Stimulated activated naive CD8-positive, alpha-beta T cell treated with anti-CD3 and anti-CD28 coated beads, Interleukin-15, Interleukin-2, amounts not matched to agents 100 ng/mL and 50 ng/mL, for 24 hours (primary cell): ENCODE results near the gene CACNA1I.

ENCODE experiments used
- H3K27ac Mint-ChIP-seq: one replicate; pipeline ENCODE4 v1.8.0; 2021; ENCODE audit warnings: mild to moderate bottlenecking, mixed read lengths
- H3K27me3 Mint-ChIP-seq: one replicate; pipeline ENCODE4 v1.8.0; 2021; ENCODE audit warnings: mixed read lengths
- H3K36me3 Mint-ChIP-seq: one replicate; pipeline ENCODE4 v1.8.0; 2021; ENCODE audit warnings: low read depth, mixed read lengths
- H3K4me1 Mint-ChIP-seq: one replicate; pipeline ENCODE4 v1.8.0; 2021; ENCODE audit warnings: low read depth, mixed read lengths
- H3K4me3 Mint-ChIP-seq: one replicate; pipeline ENCODE4 v1.8.0; 2021; ENCODE audit warnings: mild to moderate bottlenecking, mixed read lengths
- H3K9me3 Mint-ChIP-seq: one replicate; pipeline ENCODE4 v1.8.0; 2021; ENCODE audit warnings: mixed read lengths

Gene CACNA1I

DNA sequence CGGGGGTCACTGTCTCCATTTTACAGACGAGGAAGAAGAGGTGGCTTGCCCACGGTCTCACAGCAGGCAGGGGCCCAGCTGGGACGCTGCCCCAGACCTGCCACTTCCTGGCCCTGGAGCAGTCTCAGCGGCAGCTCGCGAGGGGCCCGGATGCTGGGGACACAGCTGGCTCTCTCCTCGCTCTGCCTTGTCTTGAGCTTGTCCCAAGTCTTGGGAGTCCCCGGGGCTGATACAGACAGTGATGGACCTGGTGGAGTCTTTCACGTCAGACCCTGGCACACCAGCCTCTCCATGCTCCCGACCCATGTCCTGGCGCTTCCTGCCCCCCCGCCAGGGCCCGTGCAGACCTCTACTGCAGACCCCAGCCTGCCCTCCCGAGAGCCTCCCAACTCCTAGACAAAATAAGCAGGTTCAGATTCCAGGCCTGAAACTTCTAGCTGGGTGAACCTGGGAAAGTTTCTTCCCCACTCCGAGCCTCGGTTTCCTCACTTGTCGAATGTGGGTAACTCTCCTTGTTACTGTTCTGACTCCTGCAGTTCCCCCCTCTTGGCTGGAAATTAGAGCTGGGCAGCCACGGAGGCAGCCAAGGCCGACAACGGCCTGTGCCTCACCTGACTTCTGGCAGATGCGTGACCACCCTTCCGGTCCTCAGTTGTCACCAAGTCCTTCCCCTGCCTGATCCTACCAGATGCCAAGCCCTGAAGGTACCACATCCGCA is 145.4 kb downstream of the CACNA1I start:
- peaks cover 3% of the 10 kb centered on the region for H3K27me3 Mint-ChIP-seq
- no peaks in the 10 kb centered on the region for H3K36me3 Mint-ChIP-seq
- no peak overlapping the region for H3K4me3 Mint-ChIP-seq
- H3K9me3 Mint-ChIP-seq: no peaks in the 10 kb centered on the region
- H3K4me1 Mint-ChIP-seq: no peaks in the 10 kb centered on the region
- H3K27ac Mint-ChIP-seq: no peak overlapping the region

DNA sequence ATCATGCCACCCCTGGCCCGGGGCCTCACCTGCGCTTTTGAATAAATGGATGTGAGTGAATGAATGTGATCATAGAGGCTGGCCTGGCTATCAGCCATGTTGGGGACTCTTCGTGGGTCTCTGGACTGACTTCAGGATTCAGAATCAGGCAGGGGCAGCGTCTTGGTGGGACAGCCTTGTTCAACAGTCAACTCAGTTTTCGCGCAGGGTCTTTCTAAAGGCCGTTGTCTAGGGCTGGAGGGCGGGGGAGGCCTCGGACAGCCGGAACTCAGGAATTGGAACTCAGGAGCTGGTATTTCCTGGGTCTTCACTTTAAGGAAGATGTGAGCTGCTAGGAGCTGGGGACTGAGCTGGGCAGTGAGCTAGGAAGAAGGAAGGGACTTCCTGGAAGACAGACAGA is 146.0 kb downstream of the CACNA1I start:
- Mint-ChIP-seq H3K36me3 (no peaks in the 10 kb centered on the region), H3K4me3 (no peak overlapping the region), H3K4me1 (no peaks in the 10 kb centered on the region), H3K27me3 (peaks cover 3% of the 10 kb centered on the region), H3K9me3 (no peaks in the 10 kb centered on the region), H3K27ac (no peak overlapping the region)

DNA sequence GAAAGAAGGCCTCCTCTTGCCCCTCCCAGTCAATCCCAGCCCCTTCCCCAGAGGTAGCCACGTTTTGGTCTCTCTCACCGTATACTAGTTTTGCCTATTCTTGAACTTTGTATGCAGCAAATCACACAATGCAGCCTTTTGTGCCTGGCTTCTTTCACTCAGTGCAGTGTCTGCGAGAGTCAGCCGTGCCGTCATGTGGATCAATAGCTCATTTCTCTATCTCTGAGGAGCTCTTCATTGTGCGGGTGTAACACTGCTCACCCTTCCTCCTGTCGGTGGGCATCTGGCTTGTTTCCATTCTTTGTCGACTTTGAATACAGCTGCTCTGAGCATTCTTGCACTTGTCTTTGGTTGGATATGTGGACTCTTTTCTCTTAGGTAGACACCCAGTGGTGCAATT is 146.5 kb downstream of the CACNA1I start:
- Mint-ChIP-seq H3K9me3 (no peaks in the 10 kb centered on the region), H3K4me3 (no peak overlapping the region), H3K27ac (no peak overlapping the region)

DNA sequence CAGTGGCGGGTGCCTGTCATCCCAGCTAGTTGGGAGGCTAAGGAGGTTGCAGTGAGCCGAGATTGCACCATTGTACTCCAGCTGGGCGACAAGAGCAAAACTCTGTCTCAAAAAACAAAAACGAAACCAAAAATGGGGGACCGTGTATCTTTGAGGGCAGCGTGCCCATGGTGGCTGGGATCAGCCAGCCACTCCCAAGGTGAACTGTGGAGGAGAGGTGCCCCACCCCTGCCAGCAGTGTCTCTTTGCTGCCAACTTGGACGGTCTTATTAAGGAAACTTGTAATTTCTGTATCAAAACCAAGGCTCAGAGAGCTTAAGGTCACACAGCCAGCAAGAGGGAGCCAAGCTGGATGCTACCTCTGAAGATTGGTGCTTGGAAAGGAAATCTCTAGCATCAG is 147.7 kb downstream of the CACNA1I start:
- H3K4me3 Mint-ChIP-seq: no peak overlapping the region

More for the DNA sequence above, 146.5 kb downstream of the CACNA1I start:
- Mint-ChIP-seq H3K27me3 (peaks cover 3% of the 10 kb centered on the region), H3K4me1 (no peaks in the 10 kb centered on the region), H3K36me3 (no peaks in the 10 kb centered on the region)

DNA sequence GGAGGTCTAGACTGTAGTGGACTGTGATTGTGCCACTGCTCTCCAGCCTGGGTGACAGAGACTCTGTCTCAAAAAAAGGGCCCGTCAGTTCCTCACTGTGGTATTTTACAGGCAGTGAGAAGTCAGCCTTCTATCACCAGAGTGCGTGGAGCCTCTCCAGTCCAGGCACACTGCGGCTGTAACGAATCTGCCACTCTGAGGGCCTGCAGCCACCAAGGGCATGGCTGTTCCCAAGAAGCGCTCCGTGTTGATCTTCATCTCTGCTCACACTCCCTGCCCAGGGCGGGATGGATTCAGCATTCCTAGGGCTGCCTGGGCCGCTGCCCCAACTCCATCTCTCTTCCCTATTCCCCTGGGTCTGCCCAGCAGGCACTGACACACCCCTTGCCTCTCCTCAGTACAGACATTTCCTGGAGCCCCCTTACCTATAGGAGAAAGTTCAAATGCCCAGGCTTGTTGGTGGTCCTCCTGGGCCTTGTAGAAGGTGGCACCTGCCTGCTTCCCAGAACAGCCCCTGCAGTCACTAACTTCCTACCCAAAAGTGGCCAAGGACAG is 148.4 kb downstream of the CACNA1I start:
- no peaks in the 10 kb centered on the region for H3K4me1 Mint-ChIP-seq

More for the DNA sequence above, 147.7 kb downstream of the CACNA1I start:
- peaks cover 3% of the 10 kb centered on the region for H3K27me3 Mint-ChIP-seq
- no peaks in the 10 kb centered on the region for H3K4me1 Mint-ChIP-seq
- no peaks in the 10 kb centered on the region for H3K36me3 Mint-ChIP-seq
- H3K9me3 Mint-ChIP-seq: no peaks in the 10 kb centered on the region
- H3K27ac Mint-ChIP-seq: no peak overlapping the region

DNA sequence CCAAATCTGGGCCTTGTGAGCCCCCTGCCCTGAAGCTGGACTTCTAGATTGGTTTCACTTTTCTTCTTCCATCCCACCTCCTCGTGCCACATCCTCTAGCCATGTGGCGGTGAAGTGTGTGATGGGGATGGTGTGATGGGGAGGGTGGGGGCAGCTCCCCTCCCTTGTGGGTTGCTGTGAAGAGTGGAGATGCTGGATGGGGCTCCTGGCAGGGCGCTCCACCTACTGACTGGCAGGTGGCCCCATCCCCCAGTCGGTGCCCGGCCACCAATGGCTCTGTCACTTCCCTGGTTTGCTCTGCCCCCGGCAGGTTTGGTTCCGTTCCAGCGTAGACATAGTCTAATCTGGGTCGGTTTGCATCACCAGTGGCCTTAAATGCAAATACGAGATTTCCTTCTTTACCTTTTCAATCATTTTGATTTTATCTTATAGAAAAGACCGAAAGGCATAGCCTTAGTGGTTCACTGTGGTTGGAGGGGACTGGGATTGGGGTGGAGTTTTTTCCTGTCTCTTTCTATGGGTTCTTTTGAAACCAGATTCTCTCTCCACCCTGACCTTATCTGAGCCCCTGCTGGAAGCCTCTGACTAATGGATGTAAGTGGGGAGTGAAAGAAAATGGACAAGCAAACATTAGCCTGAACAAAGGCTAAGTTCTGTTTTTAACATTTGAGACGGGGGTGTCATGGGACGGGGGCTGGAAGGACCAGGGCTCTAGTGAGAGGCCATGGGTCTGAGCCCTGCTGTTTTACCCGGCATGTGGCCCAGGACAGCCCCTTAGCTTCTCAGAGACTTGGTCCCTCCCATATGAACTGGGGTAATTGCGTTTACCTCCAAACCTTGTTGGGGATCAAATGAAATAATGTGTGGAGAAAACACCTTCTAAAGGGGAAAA is 149.3 kb downstream of the CACNA1I start:
- H3K4me1 Mint-ChIP-seq: no peaks in the 10 kb centered on the region
- H3K4me3 Mint-ChIP-seq: no peak overlapping the region
- peaks cover 3% of the 10 kb centered on the region for H3K27me3 Mint-ChIP-seq
- H3K27ac Mint-ChIP-seq: no peak overlapping the region
- H3K36me3 Mint-ChIP-seq: no peaks in the 10 kb centered on the region
- no peaks in the 10 kb centered on the region for H3K9me3 Mint-ChIP-seq

More for the DNA sequence above, 148.4 kb downstream of the CACNA1I start:
- Mint-ChIP-seq H3K9me3 (no peaks in the 10 kb centered on the region), H3K27ac (no peak overlapping the region), H3K36me3 (no peaks in the 10 kb centered on the region), H3K4me3 (no peak overlapping the region), H3K27me3 (peaks cover 3% of the 10 kb centered on the region)

DNA sequence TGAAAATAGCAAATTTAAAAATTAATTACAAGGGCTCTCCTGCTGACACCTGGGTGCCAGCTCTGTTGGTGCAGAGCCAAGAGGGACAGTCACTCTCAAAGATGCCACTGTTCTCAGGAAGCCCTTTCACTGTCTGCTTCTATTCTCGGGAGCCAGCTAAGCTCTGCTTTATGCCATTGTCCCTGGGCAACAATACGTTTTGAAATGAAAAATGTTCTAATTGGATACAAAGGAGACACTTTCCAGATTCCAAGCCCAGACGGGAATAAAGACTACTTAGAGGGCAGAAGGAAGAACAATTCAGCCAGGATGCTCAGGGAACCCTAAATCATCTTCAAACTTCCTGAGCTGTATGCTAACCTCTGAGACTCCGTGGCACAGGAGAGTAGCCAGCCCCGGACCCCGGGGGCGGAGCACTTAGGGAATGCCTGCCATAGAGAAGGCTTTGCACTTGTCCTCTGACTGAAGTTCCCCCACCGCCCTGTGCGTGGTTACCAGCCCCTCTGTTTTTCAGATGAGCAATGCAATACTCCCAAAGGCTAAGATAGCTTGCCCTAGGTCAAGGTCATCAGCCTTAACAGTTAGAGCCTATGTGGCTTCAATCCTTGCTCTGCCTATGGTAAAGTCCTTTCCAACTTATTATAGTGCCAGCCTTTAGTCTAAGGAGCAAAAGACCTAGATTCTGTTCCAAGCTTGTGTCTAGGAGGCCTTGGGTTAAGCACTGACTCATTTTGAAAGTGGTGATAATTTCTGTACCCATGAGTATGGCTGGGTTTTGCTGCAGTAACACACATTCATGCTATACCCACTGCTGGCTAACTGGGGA is 150.9 kb downstream of the CACNA1I start:
- no peak overlapping the region for H3K27ac Mint-ChIP-seq
- no peaks in the 10 kb centered on the region for H3K4me1 Mint-ChIP-seq
- H3K4me3 Mint-ChIP-seq: no peak overlapping the region
- no peaks in the 10 kb centered on the region for H3K9me3 Mint-ChIP-seq
- peaks cover 4% of the 10 kb centered on the region for H3K27me3 Mint-ChIP-seq
- H3K36me3 Mint-ChIP-seq: no peaks in the 10 kb centered on the region

DNA sequence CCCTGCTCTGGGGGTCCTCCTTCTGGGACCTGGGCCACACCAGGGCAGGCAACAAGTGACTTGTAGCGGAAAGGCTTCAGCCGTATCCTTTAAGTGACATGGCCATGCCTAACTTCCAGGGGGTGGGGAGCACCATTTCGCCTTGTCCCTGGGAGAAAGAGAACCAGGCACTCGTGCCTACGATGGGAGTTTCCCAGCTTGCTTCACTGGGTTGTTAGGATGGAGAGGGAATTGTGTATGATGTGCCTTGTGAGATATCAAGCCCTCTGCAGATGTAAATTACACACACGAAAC is 151.4 kb downstream of the CACNA1I start:
- no peaks in the 10 kb centered on the region for H3K4me1 Mint-ChIP-seq
- H3K9me3 Mint-ChIP-seq: no peaks in the 10 kb centered on the region
- no peaks in the 10 kb centered on the region for H3K36me3 Mint-ChIP-seq
- no peak overlapping the region for H3K4me3 Mint-ChIP-seq
- no peak overlapping the region for H3K27ac Mint-ChIP-seq
- peaks cover 7% of the 10 kb centered on the region for H3K27me3 Mint-ChIP-seq

DNA sequence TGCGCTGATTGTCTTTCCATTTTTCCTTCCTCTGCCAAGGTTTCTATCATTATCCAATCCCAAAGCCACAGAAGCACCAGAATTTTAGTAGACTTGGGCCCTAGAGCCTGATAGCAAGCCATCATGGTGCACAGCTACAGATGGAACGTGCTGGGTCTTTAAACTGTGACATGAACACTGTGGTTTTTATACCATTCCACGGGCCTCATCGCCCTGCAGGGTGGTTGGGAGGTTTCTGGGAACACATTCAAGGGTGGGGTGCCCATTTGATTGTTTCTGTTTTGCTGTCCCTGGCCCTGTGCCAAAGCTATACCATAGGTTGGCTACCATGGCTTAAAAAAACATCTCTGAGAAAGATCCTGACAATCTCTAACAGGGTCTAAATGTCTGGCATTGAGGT is 151.9 kb downstream of the CACNA1I start:
- Mint-ChIP-seq H3K9me3 (no peaks in the 10 kb centered on the region), H3K27ac (no peak overlapping the region), H3K4me3 (no peak overlapping the region), H3K27me3 (peaks cover 7% of the 10 kb centered on the region), H3K4me1 (no peaks in the 10 kb centered on the region), H3K36me3 (no peaks in the 10 kb centered on the region)

DNA sequence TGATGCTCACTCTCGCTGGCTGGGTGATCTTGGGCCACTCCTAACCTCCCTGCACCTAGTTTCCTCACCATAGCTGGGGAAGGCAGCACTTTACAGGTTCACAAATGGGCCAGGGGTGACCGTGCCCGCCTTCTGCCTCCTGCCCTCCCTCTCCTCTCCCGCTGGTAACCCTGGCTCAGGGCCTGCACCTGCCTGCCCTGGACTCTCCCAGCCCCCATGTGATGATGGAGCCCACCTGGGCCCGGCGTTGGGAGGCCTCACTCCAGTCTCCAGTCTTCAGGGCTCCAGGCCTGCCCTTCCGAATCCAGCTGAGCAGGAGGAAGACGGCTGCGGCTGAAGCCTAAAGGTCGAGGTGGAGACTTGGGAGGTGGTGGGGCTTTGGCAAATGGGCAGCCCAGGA is 152.9 kb downstream of the CACNA1I start:
- Mint-ChIP-seq H3K4me3 (no peak overlapping the region), H3K36me3 (no peaks in the 10 kb centered on the region), H3K27ac (no peak overlapping the region), H3K27me3 (peaks cover 7% of the 10 kb centered on the region), H3K4me1 (no peaks in the 10 kb centered on the region), H3K9me3 (no peaks in the 10 kb centered on the region)

DNA sequence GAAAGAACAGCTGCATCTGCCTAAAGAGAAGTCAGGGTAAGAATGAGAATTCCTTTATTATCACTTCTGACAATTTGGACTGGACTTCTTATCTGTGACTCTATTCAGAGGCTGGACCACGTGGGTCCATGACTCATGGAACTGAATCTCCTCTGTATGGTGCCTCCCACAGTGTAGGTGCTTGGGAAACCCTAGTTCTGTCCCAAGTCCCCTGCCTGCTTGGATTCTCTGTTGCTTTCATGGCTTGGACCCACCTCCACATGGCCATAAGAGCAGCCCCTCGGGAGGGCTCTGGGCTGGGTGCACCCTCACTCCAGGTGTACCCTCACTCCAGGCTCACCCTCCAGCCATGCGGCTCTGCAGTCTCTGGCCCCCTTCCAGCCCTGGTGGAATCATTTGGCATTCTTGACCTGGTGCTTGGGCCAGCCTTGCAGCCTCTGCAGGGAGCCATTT is 153.4 kb downstream of the CACNA1I start:
- Mint-ChIP-seq H3K36me3 (no peaks in the 10 kb centered on the region), H3K9me3 (no peaks in the 10 kb centered on the region), H3K27me3 (peaks cover 7% of the 10 kb centered on the region), H3K4me3 (no peak overlapping the region), H3K27ac (no peak overlapping the region), H3K4me1 (no peaks in the 10 kb centered on the region)

DNA sequence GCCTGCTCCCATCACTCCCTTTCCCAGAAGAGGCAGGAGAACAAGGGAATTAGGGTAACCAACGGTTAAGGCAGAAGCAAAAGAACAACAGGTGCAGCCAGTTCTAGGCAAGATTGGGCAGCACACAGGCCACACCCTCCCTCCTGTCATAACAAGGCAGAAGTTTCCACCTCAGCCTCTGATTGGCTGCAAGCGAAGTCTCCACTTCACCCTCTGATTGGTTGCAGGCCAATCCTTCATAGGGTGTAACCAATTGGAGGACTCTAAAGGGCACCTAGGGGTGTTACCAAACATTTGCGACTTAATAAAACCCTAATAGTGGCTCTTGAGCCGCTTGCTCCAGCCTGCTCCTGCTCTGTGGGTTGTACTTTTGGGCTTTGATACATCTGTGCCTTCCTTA is 153.8 kb downstream of the CACNA1I start:
- H3K4me1 Mint-ChIP-seq: no peaks in the 10 kb centered on the region
- H3K36me3 Mint-ChIP-seq: no peaks in the 10 kb centered on the region
- H3K4me3 Mint-ChIP-seq: no peak overlapping the region
- H3K27me3 Mint-ChIP-seq: peaks cover 7% of the 10 kb centered on the region
- H3K9me3 Mint-ChIP-seq: no peaks in the 10 kb centered on the region
- H3K27ac Mint-ChIP-seq: no peak overlapping the region

DNA sequence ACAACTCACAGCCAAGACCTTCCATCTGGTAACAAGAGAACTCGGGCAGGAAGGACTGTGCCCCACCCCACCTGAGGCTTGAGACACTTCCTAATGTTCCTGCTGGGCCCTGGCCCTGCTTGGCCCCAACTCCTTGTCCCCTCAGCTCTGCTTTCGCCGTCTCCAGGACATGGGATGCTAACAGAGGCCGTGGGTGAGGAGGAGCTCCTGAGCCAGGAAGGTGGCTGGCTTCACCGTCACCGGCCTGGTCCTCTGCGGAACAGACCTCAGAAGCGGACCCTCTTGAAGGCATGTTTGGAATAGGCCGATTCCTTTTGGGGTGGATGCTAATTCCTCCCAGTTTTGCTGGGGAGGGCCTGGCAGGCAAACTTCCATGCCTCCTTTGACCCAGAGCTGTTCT is 154.3 kb downstream of the CACNA1I start:
- Mint-ChIP-seq H3K27me3 (peaks cover 7% of the 10 kb centered on the region), H3K4me1 (no peaks in the 10 kb centered on the region), H3K27ac (no peak overlapping the region), H3K36me3 (no peaks in the 10 kb centered on the region), H3K9me3 (no peaks in the 10 kb centered on the region), H3K4me3 (no peak overlapping the region)

DNA sequence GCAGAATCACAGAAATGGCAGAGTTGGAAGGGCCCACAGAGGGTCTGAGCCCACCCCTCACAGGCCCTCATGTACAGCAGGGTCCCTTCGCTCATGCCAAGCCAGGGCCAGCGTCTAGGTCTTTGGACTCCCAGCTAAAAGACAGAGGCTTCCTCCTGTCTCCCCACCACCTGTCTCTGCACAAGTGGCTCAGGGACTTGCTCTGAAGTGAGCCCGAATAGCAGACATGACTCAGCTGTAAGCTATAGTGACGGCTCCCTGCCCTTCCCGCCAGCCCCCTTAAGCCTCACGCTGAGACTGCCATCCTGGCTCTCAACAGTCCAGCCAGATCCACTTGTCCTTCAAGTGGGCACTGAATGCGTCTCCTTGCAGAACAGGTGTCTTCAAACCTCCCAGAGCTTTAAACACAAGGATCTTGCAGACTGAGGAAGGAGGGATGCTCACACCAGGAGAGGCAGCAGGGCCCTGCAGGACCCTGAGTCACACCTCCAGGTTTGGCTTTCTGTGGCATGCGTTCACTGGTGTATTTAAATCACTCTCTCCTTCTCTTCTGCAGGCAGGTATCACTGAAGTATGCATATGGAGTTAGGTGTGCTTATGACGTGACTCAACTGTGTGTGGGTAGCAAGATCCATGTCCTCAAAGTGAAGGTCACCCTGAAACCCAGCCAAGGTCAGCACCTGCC is 154.9 kb downstream of the CACNA1I start:
- Mint-ChIP-seq H3K27ac (no peak overlapping the region), H3K27me3 (peaks cover 5% of the 10 kb centered on the region), H3K4me1 (no peaks in the 10 kb centered on the region), H3K36me3 (no peaks in the 10 kb centered on the region), H3K4me3 (no peak overlapping the region), H3K9me3 (no peaks in the 10 kb centered on the region)
